ENCODE data around the gene SHANK1.

Gene SHANK1

GRCh38 chr19:50711196-50711595 lies 8.4 kb downstream of the SHANK1 start:
- no peak for DNase-seq

GRCh38 chr19:50710612-50711011 lies 9.0 kb downstream of the SHANK1 start:
- DNase-seq, result no peak

- DNase-seq, result peak; percentile 16
Observed at GRCh38 chr19:50710094-50710493, 9.5 kb downstream of the SHANK1 start.

DNA sequence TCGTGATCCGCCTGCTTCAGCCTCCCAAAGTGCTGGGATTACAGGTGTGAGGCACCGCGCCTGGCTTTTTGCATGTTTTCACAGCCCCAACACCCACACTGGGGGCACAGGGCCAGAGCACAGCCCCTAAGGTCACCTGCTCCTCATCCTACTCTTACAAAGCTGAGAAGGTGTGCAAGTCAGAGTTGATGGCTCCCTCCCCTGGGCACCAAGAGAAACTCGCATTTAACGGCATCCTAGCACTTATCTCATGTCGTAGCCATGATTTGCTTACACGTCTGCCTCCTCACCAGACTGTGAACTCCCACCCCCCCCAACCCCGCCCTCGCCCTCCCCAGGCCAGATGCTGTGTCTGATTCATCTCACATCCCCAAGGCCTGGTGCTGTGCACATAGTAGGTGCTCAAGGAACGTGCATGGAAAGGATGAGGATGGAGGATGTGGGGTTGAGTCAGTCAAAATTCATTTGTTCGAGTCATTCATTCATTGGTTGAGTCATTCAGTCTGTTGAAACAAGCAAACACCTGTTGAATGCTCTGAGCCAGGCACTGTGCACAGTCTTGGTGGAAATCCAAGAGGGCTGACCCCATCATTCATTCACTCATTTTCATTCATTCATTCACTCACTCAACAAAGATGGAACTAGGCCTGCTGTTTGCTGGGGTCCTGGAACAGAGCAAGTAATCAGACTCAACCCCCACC lies 11.3 kb downstream of the SHANK1 start:
- DNase-seq, result no peak

DNA sequence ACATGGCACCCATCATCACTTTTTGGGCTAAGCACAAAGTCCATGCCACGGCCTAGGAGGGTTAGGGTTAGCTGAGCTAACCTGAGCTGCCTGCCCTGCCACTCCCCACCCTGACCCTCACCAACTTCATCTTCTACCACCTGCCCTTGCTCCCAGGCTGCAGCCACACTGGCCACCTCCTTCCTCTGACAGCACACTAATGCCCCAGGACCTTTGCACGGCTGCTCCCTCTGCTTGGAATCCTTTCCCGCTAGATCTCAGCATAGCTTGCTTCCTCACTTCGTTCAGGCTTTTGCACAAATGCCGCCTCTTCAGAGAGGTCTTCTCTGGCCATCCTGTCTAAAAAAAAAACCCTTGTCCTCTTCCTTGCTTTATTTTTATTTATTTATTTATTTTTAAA lies 13.2 kb downstream of the SHANK1 start:
- no peak for DNase-seq

DNA sequence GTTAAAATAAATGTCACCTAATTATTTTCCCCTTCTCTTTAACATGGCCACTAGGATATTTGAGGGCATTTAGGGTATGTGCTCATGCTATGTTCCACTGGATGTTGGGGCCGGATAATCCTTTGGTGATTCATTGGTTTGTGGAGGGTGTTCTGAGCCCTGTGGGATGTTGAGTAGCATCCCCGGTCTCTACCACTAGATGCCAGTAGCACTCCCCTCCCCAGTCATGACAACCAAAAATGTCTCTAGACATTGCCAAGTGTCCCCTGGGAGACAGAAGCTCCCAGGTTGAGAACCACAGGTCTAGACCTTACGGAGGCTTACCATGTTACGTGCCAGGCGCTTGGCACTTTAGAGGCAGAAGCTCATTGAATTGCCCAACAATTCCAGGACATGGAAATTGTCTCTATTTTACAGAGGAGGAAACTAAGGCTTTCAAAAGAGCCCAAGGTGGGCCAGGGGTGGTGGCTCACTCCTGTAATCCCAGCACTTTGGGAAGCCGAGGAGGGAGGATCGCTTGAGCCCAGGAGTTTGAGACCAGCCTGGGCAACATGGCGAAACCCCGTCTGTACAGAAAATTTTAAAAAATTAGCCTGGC lies 14.1 kb downstream of the SHANK1 start:
- peak; percentile 65 for DNase-seq

DNA sequence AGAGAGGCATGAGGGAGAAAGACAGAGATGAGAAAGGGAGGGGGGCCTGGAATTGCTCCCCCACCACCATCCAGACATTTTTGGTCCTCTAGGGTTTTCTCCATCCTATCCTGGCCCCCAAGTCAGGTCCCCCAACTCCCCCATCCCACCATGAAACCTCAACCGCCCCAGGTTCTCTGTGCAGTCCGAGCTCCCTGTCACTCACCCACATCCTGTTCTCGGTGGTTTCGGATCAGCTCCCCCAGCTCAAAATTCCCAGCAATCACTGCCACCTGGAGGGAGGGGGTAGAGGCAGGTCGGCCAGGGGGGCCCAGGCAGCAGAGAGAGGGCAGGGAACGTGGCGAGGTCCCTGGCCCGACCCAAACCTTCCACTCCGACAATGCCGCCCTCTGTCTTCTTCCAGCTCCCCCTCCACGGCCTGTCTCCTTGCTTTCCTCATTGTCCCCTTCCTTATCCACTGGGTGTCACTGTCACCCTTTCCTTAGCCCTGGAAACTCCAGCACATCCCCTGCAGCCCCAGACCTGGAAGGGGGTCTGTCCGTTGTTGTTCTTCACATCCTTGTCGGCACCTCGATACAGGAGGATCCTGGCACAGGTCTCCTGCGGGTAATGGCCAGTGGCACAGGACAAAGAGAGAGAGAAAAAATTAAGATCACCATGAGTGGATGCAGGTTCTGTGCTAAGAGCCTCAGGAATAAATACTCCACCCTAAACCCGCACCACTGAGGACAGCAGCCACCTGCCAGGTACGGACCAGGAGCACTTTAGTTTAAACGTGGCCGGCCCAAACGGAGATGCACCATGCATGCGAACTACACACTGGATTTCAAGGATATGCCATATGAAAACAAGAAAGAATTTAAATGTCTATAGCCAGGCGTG lies 15.4 kb downstream of the SHANK1 start:
- peak; percentile 68 for DNase-seq

- peak; percentile 16 for DNase-seq
Observed at GRCh38 chr19:50702871-50703829, 16.5 kb downstream of the SHANK1 start.

DNA sequence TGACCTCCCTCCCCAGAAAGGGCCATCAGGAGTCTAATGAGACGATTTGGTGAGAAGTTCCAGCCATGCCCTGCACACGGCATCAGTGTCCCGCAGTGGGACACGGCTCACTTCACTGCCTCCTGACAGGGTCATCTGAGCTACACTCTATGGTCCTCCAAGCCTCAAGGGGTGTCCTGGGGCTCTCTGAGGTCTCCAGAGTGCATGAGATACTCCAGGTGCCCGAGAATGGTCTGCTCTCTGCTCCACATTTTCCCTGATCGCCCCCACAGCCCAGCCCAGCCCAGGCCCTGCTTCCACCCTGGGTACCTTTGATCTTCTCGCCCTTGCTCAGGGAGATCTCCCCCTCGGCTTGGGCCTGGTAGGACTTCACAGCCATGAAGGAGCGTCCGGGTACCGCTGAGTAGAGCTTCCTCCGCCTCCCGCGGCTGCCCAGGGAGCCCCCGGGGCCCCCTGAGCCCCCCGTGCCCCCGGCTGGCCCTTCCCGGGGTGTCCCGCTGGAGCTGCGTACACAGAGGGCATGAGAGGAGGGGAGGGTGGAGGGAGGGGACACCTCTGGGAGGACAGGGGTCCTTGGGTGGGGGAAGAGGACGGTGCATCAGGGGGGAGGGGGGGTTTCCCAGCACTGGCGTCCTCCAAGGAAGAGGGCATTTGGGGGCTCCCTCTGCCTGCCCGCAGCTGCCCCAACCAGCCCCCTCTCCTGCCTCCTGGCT lies 17.3 kb downstream of the SHANK1 start:
- no peak for DNase-seq

- DNase-seq, result no peak
Observed at GRCh38 chr19:50701367-50701985, 18.1 kb downstream of the SHANK1 start.

DNA sequence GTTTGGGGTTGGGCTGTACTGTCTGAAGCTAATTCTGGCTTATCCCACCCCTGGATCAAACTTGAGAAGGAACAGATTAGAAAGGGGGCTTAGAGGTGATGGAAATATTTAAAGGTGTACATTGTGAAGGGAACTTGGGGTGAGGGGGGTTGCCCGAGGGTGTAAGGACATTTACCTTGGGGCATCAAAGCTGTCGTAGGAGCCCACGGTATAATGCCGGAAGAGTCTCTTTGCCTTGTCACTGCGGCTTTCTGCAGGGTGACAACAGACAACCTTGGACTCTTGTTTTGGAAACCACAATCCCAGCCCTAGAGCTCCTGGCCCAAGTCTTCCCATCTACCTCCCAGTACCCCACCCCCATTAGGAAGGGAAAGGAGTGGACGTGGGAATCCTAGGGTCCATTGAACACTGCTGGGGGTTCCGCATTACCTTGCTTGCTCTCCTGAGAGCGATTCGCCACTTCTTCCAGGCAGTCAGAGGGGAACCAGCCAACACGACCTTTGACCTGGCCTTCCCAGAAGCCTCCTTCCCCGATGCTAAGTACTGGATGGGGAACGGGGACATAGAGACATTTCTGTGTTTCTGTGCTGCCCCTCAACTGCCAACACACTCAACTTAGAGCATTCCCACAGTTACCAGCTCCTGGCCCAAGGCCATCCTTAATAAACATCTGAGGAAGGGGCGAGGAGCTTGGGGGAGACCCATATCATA lies 22.0 kb downstream of the SHANK1 start:
- DNase-seq, result no peak

- DNase-seq, result no peak
Observed at GRCh38 chr19:50696094-50696483, 23.5 kb downstream of the SHANK1 start.

DNA sequence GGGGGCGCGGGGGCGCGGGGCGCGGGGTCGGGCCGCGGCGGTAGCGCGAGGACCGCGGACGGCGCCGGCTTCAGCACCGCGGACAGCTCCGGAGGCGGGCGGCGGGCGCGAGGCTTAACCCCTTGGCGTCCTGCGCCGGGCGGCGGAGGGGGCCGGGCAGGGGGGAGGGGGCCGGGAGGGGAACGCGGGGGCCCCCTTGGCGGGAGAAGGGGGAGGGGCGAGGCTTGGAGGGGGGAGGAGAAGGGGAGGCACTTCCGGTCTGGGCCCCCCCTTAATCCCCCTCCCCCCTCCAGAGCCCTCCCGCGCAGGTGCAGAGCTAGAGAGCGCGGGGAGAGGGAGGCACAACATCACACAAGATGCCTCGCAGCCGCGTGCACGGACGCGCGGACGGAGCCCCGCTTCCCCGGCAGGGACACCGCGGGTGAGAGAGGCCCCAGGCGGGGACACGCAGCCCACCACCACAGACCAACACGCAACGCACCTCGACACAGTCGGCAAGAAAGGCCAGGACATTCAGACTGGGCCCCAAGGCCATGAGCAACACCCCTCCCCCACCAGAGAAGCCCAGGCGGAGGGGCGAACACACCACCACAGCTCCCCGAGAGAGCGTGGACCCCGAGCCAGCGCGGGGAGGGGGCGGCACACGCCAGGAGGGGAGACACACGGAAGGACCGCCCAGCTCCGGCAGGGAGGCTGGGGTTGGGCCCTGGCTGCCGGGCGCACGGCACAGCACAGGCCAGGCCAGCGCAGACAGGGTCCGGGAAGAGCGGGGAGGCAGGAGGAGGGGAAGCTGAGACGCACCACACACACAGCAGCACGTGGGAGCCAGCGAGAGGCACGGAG lies 24.1 kb downstream of the SHANK1 start:
- peak; percentile 83 for DNase-seq

DNA sequence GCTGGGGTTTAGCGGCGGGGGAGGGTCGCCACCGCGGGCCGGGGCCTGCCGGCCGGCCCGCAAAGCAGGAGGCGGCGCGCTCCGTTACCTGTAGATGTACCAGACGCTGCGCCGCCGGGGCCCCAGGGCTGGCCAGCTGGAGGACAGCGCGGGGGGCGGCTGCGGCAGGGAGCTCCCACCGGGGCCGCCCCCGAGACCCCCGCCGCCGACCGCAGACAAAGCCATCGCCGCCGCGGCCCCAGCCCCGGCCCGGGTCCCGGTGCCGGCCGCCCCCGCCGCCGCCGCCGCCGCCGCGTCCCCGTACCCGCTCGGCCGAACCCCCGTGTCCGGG lies 24.8 kb downstream of the SHANK1 start:
- DNase-seq, result no peak

- no peak for DNase-seq
Observed at GRCh38 chr19:50693064-50693975, 26.3 kb downstream of the SHANK1 start.

DNA sequence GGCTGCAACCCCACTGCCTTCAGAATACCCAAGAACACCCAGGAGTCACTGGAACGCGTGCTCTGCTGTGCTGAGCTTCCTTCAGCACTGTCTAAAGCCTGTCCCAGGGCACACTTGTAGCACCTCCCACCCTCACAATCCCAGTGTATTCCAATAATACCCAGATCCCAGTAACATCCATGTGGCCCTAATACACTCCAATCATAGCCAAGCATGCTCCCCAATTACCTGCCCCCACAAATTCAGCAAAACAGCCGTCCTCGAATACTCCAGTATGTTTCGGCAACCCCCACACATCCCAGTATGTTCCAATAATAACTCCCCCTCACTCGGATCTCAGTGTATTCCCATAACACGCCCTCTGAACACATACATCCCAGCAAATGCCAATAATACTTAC lies 29.2 kb downstream of the SHANK1 start:
- no peak for DNase-seq

GRCh38 chr19:50688766-50689165 lies 30.8 kb downstream of the SHANK1 start:
- no peak for DNase-seq

DNA sequence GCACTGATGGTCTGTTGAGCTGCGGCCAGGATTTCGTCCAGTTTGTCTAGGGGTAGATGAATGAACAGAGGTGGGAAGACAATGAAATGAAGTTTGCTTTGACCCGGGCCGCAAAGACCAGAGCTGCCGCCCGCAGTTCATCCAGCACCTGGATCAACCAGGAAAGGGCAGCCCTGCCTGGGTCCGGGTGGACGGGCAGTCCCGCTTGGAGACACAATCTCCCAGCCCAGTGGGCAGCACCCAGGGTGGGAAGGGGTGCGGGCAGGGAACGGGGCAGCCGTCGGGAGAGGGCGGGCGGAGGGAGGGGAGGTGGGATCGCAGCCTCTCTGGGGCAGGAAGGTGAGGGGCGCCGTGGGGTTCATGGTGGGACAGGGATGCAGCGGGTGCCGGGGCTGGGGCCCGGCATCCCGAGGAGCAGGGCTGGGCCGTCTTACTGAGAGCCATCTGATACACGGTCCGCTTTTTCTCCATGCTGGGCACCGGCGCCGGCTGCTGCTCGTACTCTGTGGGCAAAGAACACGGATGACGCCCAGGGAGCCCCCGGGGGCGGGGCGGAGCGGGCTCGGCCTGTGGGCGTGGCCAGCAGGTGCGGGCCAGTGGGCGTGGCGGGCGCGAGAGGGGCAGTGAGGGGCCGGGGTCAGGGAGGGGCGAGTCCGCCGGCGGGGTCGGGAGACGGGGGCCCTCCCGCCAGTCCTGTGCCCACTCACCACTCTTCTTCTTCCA lies 33.1 kb downstream of the SHANK1 start:
- no peak for DNase-seq
